Measurements from ENCODE around the gene MED25. TPM values are rescaled to one million over a fixed set of nuclear protein-coding genes. Genes with fewer than 3 reads are reported as not detected.

MED25 gene
- total RNA-seq, 1 experiment from 2014 or later: 39.9 TPM

GRCh38 chr19:49832556-49832955 lies 14.5 kb downstream of the MED25 start:
- POLR2A ChIA-PET: no interaction called here
- DNase-seq (ENCODE audit: unreplicated experiment): no peak
- Mint-ChIP-seq H3K27me3 (ENCODE audit: insufficient read depth, unreplicated experiment) (no peaks in the 10 kb centered on the region), H3K4me3 (ENCODE audit: unreplicated experiment) (no peak overlapping the region), H3K36me3 (ENCODE audit: insufficient read depth, unreplicated experiment) (peaks cover 56% of the 10 kb centered on the region), H3K9me3 (ENCODE audit: unreplicated experiment) (no peaks in the 10 kb centered on the region), H3K27ac (ENCODE audit: low read depth, unreplicated experiment) (no peak overlapping the region), H3K4me1 (ENCODE audit: insufficient read depth, unreplicated experiment) (no peaks in the 10 kb centered on the region)
- TF ChIP-seq CTCF (IDR thresholded peaks at IDR 0.05; ENCODE audit: unreplicated experiment): no peak
- intact Hi-C loops (cut with micrococcal nuclease): no loop called here
- CTCF ChIA-PET: interaction anchor here (1.2 kb wide), 1 partner anchor 8 kb away, joined by 3 read pairs; no protein-coding TSS in a partner anchor
- no TSS peak for BruUV-seq (replicated peaks)

GRCh38 chr19:49833599-49833998 lies 15.5 kb downstream of the MED25 start:
- TF ChIP-seq CTCF (IDR thresholded peaks at IDR 0.05; ENCODE audit: unreplicated experiment): no peak
- no TSS peak for BruUV-seq (replicated peaks)
- intact Hi-C loops (cut with micrococcal nuclease): no loop called here
- POLR2A ChIA-PET: interaction anchor here (1.0 kb wide), 1 partner anchor 17 kb away, joined by 3 read pairs; no protein-coding TSS in a partner anchor
- Mint-ChIP-seq H3K36me3 (ENCODE audit: insufficient read depth, unreplicated experiment) (peaks cover 63% of the 10 kb centered on the region), H3K4me3 (ENCODE audit: unreplicated experiment) (no peak overlapping the region), H3K9me3 (ENCODE audit: unreplicated experiment) (no peaks in the 10 kb centered on the region), H3K27me3 (ENCODE audit: insufficient read depth, unreplicated experiment) (no peaks in the 10 kb centered on the region), H3K27ac (ENCODE audit: low read depth, unreplicated experiment) (no peak overlapping the region), H3K4me1 (ENCODE audit: insufficient read depth, unreplicated experiment) (no peaks in the 10 kb centered on the region)
- CTCF ChIA-PET: interaction anchor here (1.2 kb wide), 1 partner anchor 9 kb away, joined by 3 read pairs; no protein-coding TSS in a partner anchor
- no peak for DNase-seq (ENCODE audit: unreplicated experiment)

- peaks cover 2% of the 10 kb centered on the region for H3K4me1 Mint-ChIP-seq (ENCODE audit: insufficient read depth, unreplicated experiment)
- intact Hi-C loops (cut with micrococcal nuclease): no loop called here
- TF ChIP-seq CTCF (IDR thresholded peaks at IDR 0.05; ENCODE audit: unreplicated experiment): no peak
- H3K27ac Mint-ChIP-seq (ENCODE audit: low read depth, unreplicated experiment): no peak overlapping the region
- BruUV-seq (replicated peaks): no TSS peak
- no peaks in the 10 kb centered on the region for H3K9me3 Mint-ChIP-seq (ENCODE audit: unreplicated experiment)
- H3K27me3 Mint-ChIP-seq (ENCODE audit: insufficient read depth, unreplicated experiment): no peaks in the 10 kb centered on the region
- no peak overlapping the region for H3K4me3 Mint-ChIP-seq (ENCODE audit: unreplicated experiment)
- no peak for DNase-seq (ENCODE audit: unreplicated experiment)
- ChIA-PET POLR2A (no interaction called here), CTCF (no interaction called here)
- peaks cover 75% of the 10 kb centered on the region for H3K36me3 Mint-ChIP-seq (ENCODE audit: insufficient read depth, unreplicated experiment)
Measured at GRCh38 chr19:49835562-49835961, 17.5 kb downstream of the MED25 start.

- BruUV-seq (replicated peaks): no TSS peak
- ChIA-PET POLR2A (interaction anchor here (1.1 to 1.8 kb wide), 2 partner anchors 10 to 23 kb away, joined by 4 to 5 read pairs; partner anchors contain the start of gene FUZ), CTCF (no interaction called here)
- H3K9me3 Mint-ChIP-seq (ENCODE audit: unreplicated experiment): no peaks in the 10 kb centered on the region
- no peaks in the 10 kb centered on the region for H3K27me3 Mint-ChIP-seq (ENCODE audit: insufficient read depth, unreplicated experiment)
- H3K36me3 Mint-ChIP-seq (ENCODE audit: insufficient read depth, unreplicated experiment): peaks cover 75% of the 10 kb centered on the region
- intact Hi-C loops (cut with micrococcal nuclease): no loop called here
- TF ChIP-seq CTCF (IDR thresholded peaks at IDR 0.05; ENCODE audit: unreplicated experiment): no peak
- H3K4me3 Mint-ChIP-seq (ENCODE audit: unreplicated experiment): no peak overlapping the region
- no peak for DNase-seq (ENCODE audit: unreplicated experiment)
- H3K27ac Mint-ChIP-seq (ENCODE audit: low read depth, unreplicated experiment): no peak overlapping the region
- peaks cover 4% of the 10 kb centered on the region for H3K4me1 Mint-ChIP-seq (ENCODE audit: insufficient read depth, unreplicated experiment)
Measured at GRCh38 chr19:49836176-49837008, 18.3 kb downstream of the MED25 start.

All from MCF 10A (cell line).